Kidney epithelial cell (primary cell): ENCODE results near the gene PRKG1. TPM values are rescaled to one million over a fixed set of nuclear protein-coding genes. Genes with fewer than 3 reads are reported as not detected.

Source experiments
- DNase-seq: peaks from one replicate; pipeline ENCODE4 v3.0.0-alpha.2; 2010; ENCODE audit warnings: low read depth
- H3K27me3 ChIP-seq: 2 replicates; pipeline ENCODE4 v1.6.0; 2011; ENCODE audit warnings: low read length; ENCODE audit not compliant: control insufficient read depth, insufficient read depth
- H3K36me3 ChIP-seq: 2 replicates; pipeline ENCODE4 v1.5.1; 2011; ENCODE audit warnings: low read length; ENCODE audit not compliant: control insufficient read depth, insufficient read depth
- H3K4me3 ChIP-seq: 2 replicates; pipeline ENCODE4 v1.5.1; 2011; ENCODE audit warnings: low read depth, mild to moderate bottlenecking, control low read depth, low read length
- total RNA-seq: library from RNA; depleted of rRNA; stranded (reverse); fragments of >200 nt; gene quantifications from 2 replicates; pipeline ENCODE4 v1.2.3, GENCODE V29; 2015
- TF ChIP-seq, protein P1 (sequence below): IDR thresholded peaks from 2 replicates; pipeline ENCODE4 v1.5.1; 2011; ENCODE audit warnings: mild to moderate bottlenecking, moderate library complexity, low read length, control low read depth, inconsistent platforms; ENCODE audit not compliant: insufficient read depth, poor library complexity, severe bottlenecking

The PRKG1 gene
- total RNA-seq, 1 donor from 2014 or later, result 1.3 TPM

DNA sequence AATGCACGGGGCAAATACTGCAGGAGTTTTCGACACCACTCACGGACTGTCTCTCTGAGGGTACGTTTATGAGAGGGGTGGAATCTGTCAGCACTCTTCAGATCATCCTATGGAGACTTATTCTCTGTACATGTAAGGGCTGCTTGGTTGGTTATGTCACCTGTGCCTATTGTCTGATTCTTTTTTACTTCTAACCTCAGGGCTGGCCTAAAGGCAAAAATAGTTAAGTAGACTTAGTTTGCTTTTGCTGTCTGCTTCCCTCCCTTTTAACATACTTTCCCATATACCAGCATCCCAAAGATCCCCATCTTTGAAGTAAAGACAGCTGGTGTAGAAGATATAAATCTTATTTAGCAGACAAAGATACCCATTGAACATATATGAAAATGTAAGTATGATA, 105.9 kb downstream of the PRKG1 start:
- no peak for DNase-seq
- TF ChIP-seq, protein P1, sequence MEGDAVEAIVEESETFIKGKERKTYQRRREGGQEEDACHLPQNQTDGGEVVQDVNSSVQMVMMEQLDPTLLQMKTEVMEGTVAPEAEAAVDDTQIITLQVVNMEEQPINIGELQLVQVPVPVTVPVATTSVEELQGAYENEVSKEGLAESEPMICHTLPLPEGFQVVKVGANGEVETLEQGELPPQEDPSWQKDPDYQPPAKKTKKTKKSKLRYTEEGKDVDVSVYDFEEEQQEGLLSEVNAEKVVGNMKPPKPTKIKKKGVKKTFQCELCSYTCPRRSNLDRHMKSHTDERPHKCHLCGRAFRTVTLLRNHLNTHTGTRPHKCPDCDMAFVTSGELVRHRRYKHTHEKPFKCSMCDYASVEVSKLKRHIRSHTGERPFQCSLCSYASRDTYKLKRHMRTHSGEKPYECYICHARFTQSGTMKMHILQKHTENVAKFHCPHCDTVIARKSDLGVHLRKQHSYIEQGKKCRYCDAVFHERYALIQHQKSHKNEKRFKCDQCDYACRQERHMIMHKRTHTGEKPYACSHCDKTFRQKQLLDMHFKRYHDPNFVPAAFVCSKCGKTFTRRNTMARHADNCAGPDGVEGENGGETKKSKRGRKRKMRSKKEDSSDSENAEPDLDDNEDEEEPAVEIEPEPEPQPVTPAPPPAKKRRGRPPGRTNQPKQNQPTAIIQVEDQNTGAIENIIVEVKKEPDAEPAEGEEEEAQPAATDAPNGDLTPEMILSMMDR, result no peak
- Histone ChIP-seq H3K36me3 (no peaks in the 10 kb centered on the region), H3K27me3 (no peaks in the 10 kb centered on the region), H3K4me3 (no peak overlapping the region)

DNA sequence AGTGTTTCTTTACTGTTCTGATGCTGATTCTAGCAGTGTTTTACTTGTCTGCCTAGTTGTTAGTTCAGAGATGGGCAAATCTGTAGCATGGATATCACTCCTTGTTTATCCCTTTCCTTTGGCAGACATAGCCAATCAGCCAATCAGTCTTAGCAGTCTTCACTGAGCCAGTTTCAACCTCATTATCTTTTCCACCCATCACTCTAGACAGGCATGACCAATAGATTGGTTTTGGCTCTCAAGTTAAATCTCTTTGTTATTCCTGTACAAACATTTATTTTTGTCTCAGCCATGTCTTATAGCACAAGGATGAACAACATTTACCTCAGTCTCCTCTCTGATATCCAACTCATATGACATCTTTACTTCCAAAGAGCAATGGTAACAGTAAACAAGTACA, 109.5 kb downstream of the PRKG1 start:
- no peaks in the 10 kb centered on the region for H3K27me3 ChIP-seq
- no peak overlapping the region for H3K4me3 ChIP-seq
- H3K36me3 ChIP-seq, result no peaks in the 10 kb centered on the region
- no peak for DNase-seq
- TF ChIP-seq, protein P1, result no peak

DNA sequence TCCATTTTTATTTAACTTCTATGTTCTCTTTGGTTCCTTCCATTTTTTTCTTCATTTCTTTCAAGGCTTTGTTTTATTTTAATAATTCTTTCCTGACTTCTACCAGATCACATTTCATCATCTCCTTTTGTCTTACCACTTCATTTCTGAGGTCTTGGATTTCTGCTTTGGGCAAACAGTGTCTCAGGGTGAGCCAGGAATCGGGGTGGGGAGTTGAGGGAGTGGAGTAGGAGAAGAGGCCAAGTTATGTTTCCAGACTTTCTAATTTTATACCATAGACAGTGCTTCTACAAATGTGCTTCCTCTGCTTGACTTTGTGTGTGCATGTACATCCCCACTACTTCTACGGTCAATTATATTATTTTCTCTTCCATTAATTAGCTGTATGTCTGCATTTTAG, 112.1 kb downstream of the PRKG1 start:
- H3K4me3 ChIP-seq, result no peak overlapping the region
- TF ChIP-seq, protein P1, result no peak
- no peaks in the 10 kb centered on the region for H3K36me3 ChIP-seq
- H3K27me3 ChIP-seq, result no peaks in the 10 kb centered on the region
- DNase-seq, result no peak

DNA sequence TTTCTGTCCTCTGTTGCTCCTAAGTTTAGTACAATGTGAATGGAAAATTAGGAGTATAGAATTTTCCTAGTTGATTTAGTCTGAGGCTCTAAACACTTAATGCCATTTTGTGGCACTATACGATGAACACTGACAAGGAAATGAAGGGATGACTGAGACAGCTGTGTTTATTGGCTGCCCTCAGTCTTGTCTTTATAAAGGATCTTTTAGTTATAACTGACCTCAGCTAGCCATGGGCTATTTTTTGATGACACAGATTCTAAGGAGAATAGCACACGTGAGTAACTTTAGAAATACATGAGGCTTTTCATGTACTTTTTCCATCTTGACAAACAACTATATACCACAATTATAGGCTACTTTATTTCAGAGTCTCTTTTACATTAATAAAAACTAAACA, 113.7 kb downstream of the PRKG1 start:
- TF ChIP-seq, protein P1, result no peak
- no peak for DNase-seq
- no peaks in the 10 kb centered on the region for H3K36me3 ChIP-seq

DNA sequence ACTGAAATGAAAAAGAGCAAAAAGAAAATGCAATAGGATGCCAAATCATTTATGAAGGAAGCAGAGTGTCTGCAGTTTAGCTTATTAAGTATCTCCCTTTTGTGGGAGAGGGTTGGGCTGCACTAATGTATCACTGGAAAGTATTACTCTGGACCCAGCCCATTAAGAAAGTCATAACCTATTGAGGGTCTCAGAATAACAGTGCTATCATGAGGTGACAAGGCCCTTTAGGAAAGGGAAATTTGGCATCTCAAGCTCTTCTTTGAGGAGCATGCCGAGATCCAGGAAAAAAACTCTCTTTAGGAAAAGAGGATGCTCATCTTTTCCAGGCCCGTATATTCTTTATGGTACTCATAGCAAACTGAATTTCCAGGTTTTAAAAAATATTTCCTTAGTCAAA, 114.6 kb downstream of the PRKG1 start:
- H3K36me3 ChIP-seq, result no peaks in the 10 kb centered on the region
- H3K27me3 ChIP-seq, result no peaks in the 10 kb centered on the region
- DNase-seq, result no peak
- H3K4me3 ChIP-seq, result no peak overlapping the region
- TF ChIP-seq, protein P1, result no peak

More for the DNA sequence above, 113.7 kb downstream of the PRKG1 start:
- no peaks in the 10 kb centered on the region for H3K27me3 ChIP-seq
- H3K4me3 ChIP-seq, result no peak overlapping the region

DNA sequence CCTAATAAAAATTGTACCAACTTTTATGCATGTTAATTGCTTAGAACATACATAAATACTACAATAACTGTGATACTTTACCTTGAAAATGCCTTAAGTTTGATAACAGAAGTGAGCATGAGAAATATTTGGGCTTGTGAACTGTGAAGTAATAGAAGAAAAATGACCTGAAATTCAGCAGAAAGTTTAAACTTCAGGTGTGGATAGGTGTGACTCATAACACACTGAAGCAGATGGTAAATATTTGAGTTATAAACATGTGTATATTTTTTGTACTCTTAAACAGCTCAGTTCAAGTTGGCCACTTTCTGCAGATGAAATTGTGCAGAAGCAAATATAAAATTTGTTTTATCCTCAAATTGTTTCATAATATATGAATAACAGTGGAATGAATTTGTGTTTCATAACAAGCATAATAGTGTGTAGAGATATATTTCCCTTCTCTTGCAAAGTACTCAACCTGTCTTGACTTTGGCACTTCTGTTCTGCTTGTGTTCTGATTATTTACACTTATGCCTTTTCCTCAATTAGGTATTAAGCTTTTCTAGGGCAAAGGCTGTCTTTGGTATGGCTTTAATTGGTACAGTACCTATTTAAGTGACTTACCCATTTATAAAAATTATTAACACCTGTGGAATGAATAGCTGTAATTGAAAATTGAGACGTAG, 122.4 kb downstream of the PRKG1 start:
- no peak for DNase-seq
- TF ChIP-seq, protein P1, result no peak
- Histone ChIP-seq H3K4me3 (no peak overlapping the region), H3K27me3 (no peaks in the 10 kb centered on the region), H3K36me3 (no peaks in the 10 kb centered on the region)
